GM11168 (cell line): ENCODE results near the gene KCNF1.

Source experiments
- in situ Hi-C: fragments of 300-500 bp; cut with MboI; formaldehyde crosslinking; loops from one replicate; pipeline ENCODE4 v1.12.0; 2022; ENCODE audit warnings: low sequenced_read_pairs; ENCODE audit not compliant: unreplicated experiment

KCNF1 gene

GRCh38 chr2:10879624-10880585 is 31.8 kb upstream of the KCNF1 start:
- in situ Hi-C loops = no loop called here

GRCh38 chr2:10880586-10881321 is 31.0 kb upstream of the KCNF1 start:
- in situ Hi-C loops = no loop called here

GRCh38 chr2:10882568-10882967 is 29.2 kb upstream of the KCNF1 start:
- in situ Hi-C loops = no loop called here

GRCh38 chr2:10883066-10883465 is 28.7 kb upstream of the KCNF1 start:
- in situ Hi-C loops = no loop called here

- in situ Hi-C loops = no loop called here
These were observed 27.8 kb upstream of the KCNF1 start for GRCh38 chr2:10883801-10884478.

GRCh38 chr2:10884574-10884975 is 27.2 kb upstream of the KCNF1 start:
- in situ Hi-C loops = no loop called here

- in situ Hi-C loops = no loop called here
These were observed 26.5 kb upstream of the KCNF1 start for GRCh38 chr2:10885094-10885860.

- in situ Hi-C loops = no loop called here
These were observed 24.3 kb upstream of the KCNF1 start for GRCh38 chr2:10887476-10887875.

- in situ Hi-C loops = no loop called here
These were observed 22.0 kb upstream of the KCNF1 start for GRCh38 chr2:10889651-10890215.

- in situ Hi-C loops = no loop called here
These were observed 20.9 kb upstream of the KCNF1 start for GRCh38 chr2:10890706-10891270.

- in situ Hi-C loops = no loop called here
These were observed 20.3 kb upstream of the KCNF1 start for GRCh38 chr2:10891390-10891789.

- in situ Hi-C loops = no loop called here
These were observed 19.9 kb upstream of the KCNF1 start for GRCh38 chr2:10891848-10892247.

- in situ Hi-C loops = no loop called here
These were observed 19.4 kb upstream of the KCNF1 start for GRCh38 chr2:10892316-10892715.

- in situ Hi-C loops = no loop called here
These were observed 18.9 kb upstream of the KCNF1 start for GRCh38 chr2:10892796-10893350.

GRCh38 chr2:10894264-10894935 is 17.3 kb upstream of the KCNF1 start:
- in situ Hi-C loops = no loop called here

- in situ Hi-C loops = loop anchor here (5.0 kb wide), 1 partner anchor 58 kb away; no protein-coding TSS in a partner anchor
These were observed 16.5 kb upstream of the KCNF1 start for GRCh38 chr2:10895231-10895630.

- in situ Hi-C loops = loop anchor here (5.0 kb wide), 1 partner anchor 61 kb away; no protein-coding TSS in a partner anchor
These were observed 13.8 kb upstream of the KCNF1 start for GRCh38 chr2:10897956-10898355.
